GM12878 (cell line): ENCODE data around the gene TRPM3. TPM values are rescaled to one million over a fixed set of nuclear protein-coding genes. Genes with fewer than 3 reads are reported as not detected.

ENCODE experiments used
- ATAC-seq: fragments of 200-7000 bp; cut with Tn5 transposase; 3 replicates; pipeline ENCODE4 v1.9.1; 2020; ENCODE audit warnings: mild to moderate bottlenecking, moderate library complexity
- BruUV-seq: library from RNA; stranded (reverse); fragments of 400-500 nt; replicated peaks from 2 replicates; lab custom pipeline; 2021; lab: Mats Ljungman, UMichigan
- CTCF ChIA-PET: fragments of 300-600 bp; sonication (Branson Sonifier 250); formaldehyde crosslinking; extraction: SDS; loops from one replicate; lab custom pipeline; 2021; ENCODE audit warnings: inconsistent platforms; lab: Yijun Ruan, JAX
- POLR2A ChIA-PET: fragments of 350-600 bp; formaldehyde crosslinking; extraction: SDS; loops from one replicate; lab custom pipeline; 2021; ENCODE audit warnings: inconsistent platforms; lab: Charles Lee
- RAD21 ChIA-PET: fragments of 300-600 bp; sonication (Branson Sonifier 250); formaldehyde crosslinking; loops from one replicate; lab custom pipeline; 2023; ENCODE audit warnings: antibody characterized with exemption; ENCODE audit not compliant: unreplicated experiment; lab: Charles Lee
- SMC1A ChIA-PET: fragments of 300-600 bp; sonication (Branson Sonifier 250); formaldehyde crosslinking; loops from one replicate; lab custom pipeline; 2023; ENCODE audit not compliant: unreplicated experiment, uncharacterized antibody; lab: Charles Lee
- DNase-seq: peaks from one replicate; pipeline ENCODE4 v3.0.0-alpha.2; 2011; ENCODE audit warnings: low read depth, low spot score
- FAIRE-seq: peaks from 3 replicates; lab custom pipeline; 2011; peaks lifted over from hg19 to GRCh38; lab: Jason Lieb, UNC
- H2AFZ ChIP-seq: 2 replicates; pipeline ENCODE4 v1.6.0; 2011; ENCODE audit warnings: low read depth, low read length, control low read depth; ENCODE audit not compliant: control insufficient read depth
- H3K27ac ChIP-seq: 2 replicates; pipeline ENCODE4 v1.5.1; 2011; ENCODE audit warnings: control low read depth; ENCODE audit not compliant: control insufficient read depth, insufficient read depth
- H3K27me3 ChIP-seq, 2 experiments: replicated peaks in 1 of 2; 2 replicates each; pipeline versions ENCODE4 v1.6.0 to v1.6.1; 2011; ENCODE audit warnings: low read length in 1 of 2; ENCODE audit not compliant: control insufficient read depth in 2 of 2, insufficient read depth in 2 of 2
- H3K36me3 ChIP-seq, 2 experiments: 2 replicates each; pipeline ENCODE4 v1.5.1; 2011; ENCODE audit warnings: low read length in 1 of 2; ENCODE audit not compliant: control insufficient read depth in 2 of 2, insufficient read depth in 2 of 2
- H3K4me1 ChIP-seq: 2 replicates; pipeline ENCODE4 v1.6.1; 2011; ENCODE audit warnings: mild to moderate bottlenecking, low read length, moderate library complexity, mixed read lengths; ENCODE audit not compliant: control insufficient read depth, insufficient read depth
- H3K4me2 ChIP-seq: 2 replicates; pipeline ENCODE4 v1.6.0; 2011; ENCODE audit warnings: control low read depth; ENCODE audit not compliant: control insufficient read depth, insufficient read depth
- H3K4me3 ChIP-seq: fragments of 200-600 bp; sonication (generic); 2 replicates; pipeline ENCODE4 v1.5.1; 2016
- H3K79me2 ChIP-seq: 2 replicates; pipeline ENCODE4 v1.6.0; 2011; ENCODE audit warnings: low read length; ENCODE audit not compliant: control insufficient read depth, insufficient read depth
- H3K9ac ChIP-seq: 2 replicates; pipeline ENCODE4 v1.8.0; 2011; ENCODE audit warnings: low read length, control low read depth, mixed read lengths; ENCODE audit not compliant: control insufficient read depth, insufficient read depth
- H3K9me3 ChIP-seq: replicated peaks from 3 replicates; pipeline ENCODE4 v1.5.1; 2011; ENCODE audit warnings: mild to moderate bottlenecking, low read length; ENCODE audit not compliant: control insufficient read depth, insufficient read depth
- H4K20me1 ChIP-seq: 2 replicates; pipeline ENCODE4 v1.6.0; 2011; ENCODE audit not compliant: control insufficient read depth, insufficient read depth
- CUX1 ChIP-seq: IDR thresholded peaks from 2 replicates; pipeline ENCODE4 v1.6.1; 2012; ENCODE audit warnings: improper control_type of control experiment, low read depth, low read length; ENCODE audit not compliant: insufficient replicate concordance
- EZH2 ChIP-seq: IDR thresholded peaks from 2 replicates; pipeline ENCODE4 v1.6.1; 2012; ENCODE audit warnings: low read depth, mild to moderate bottlenecking, control low read depth, inconsistent platforms, low read length, borderline replicate concordance; ENCODE audit not compliant: control insufficient read depth
- IRF4 ChIP-seq: IDR thresholded peaks from 2 replicates; pipeline ENCODE4 v1.6.1; 2011; ENCODE audit warnings: low read depth, low read length
- POU2F2 ChIP-seq: IDR thresholded peaks from 3 replicates; pipeline ENCODE4 v1.6.1; 2011; ENCODE audit warnings: low read depth, mild to moderate bottlenecking, low read length, borderline replicate concordance
- SMC3 ChIP-seq: IDR thresholded peaks from 2 replicates; pipeline ENCODE4 v1.6.1; 2011; ENCODE audit warnings: low read length, improper control_type of control experiment, borderline replicate concordance
- WGBS: methylation state at CpG from one replicate; pipeline ENCODE4 v1.1.6; 2016; ENCODE audit warnings: low lambda C conversion rate; ENCODE audit not compliant: insufficient replicate concordance, insufficient coverage; ENCODE audit errors: missing lambda C conversion rate; 5-methylcytosine and 5-hydroxymethylcytosine counted together
- in situ Hi-C: fragments of 300-500 bp; cut with MboI; formaldehyde crosslinking; loops from 9 replicates; pipeline ENCODE4 v1.14.3; 2018; ENCODE audit warnings: mixed read lengths
- intact Hi-C: fragments of 100-400 bp; cut with micrococcal nuclease; formaldehyde crosslinking; loops from one replicate; pipeline ENCODE4 v1.14.2; 2022; ENCODE audit not compliant: unreplicated experiment
- polyA plus RNA-seq, 11 experiments: library from polyadenylated mRNA; depleted of rRNA in 4 of 11; unstranded in 6 of 11; stranded (reverse) in 5 of 11; fragments of >200 nt; fragmentation: Nextera tagmentation in 4 of 11; fragmentation: Illumina TruSeq in 1 of 11; extraction: Ambion mirVana in 4 of 11; extraction: Trizol in 1 of 11; gene quantifications; 1 replicate in 1 of 11; 2 replicates in 10 of 11; pipeline versions ENCODE4 v1.2.1 to v1.2.3, GENCODE V29; 2011 to 2016; ENCODE audit warnings: inconsistent platforms in 2 of 11, missing spikeins in 2 of 11, low read depth in 1 of 11
- total RNA-seq, 4 experiments: library from RNA; depleted of rRNA in 3 of 4; stranded (reverse); fragments of >200 nt in 3 of 4; fragmentation: Illumina TruSeq in 1 of 4; extraction: Trizol in 1 of 4; gene quantifications; 2 replicates each; pipeline versions ENCODE4 v1.2.1 to v1.2.3, GENCODE V29; 2013 to 2021

TRPM3 gene
- total and polyA plus RNA-seq, 10 of the 15 experiments (the other 5 are each of a cell fraction or from before 2014, with no cell fraction given), result not detected

- Histone ChIP-seq H3K4me2 (no peak overlapping the region), H3K9ac (no peak overlapping the region), H3K4me3 (no peak overlapping the region), H2AFZ (no peak overlapping the region), H3K4me1 (no peaks in the 10 kb centered on the region), H3K27ac (no peak overlapping the region), H3K36me3 (no peaks in the 10 kb centered on the region), H3K79me2 (no peaks in the 10 kb centered on the region), H4K20me1 (no peaks in the 10 kb centered on the region), H3K9me3 (no peaks in the 10 kb centered on the region), H3K27me3 (no peaks in the 10 kb centered on the region; a peak in 1 of 4 replicates)
- CTCF ChIA-PET, result no interaction called here
- intact Hi-C loops (no loop called here), in situ Hi-C loops (no loop called here)
- no peak for DNase-seq
- RAD21 ChIA-PET, result no interaction called here
- ATAC-seq, result no peak
- BruUV-seq, result no TSS peak
- no peak for TF ChIP-seq CUX1
- POLR2A ChIA-PET, result no interaction called here
- SMC1A ChIA-PET, result no interaction called here
- FAIRE-seq, result no peak
- WGBS, result 43% methylated on average over 6 of the region's 6 CpGs
Observed at GRCh38 chr9:70881333-70881732, 240.1 kb downstream of the TRPM3 start.

- in situ Hi-C loops (no loop called here), intact Hi-C loops (no loop called here)
- H3K4me1 ChIP-seq, result no peaks in the 10 kb centered on the region
- SMC1A ChIA-PET, result no interaction called here
- DNase-seq (no peak), ATAC-seq (no peak), FAIRE-seq (no peak)
- H3K4me3 ChIP-seq, result no peak overlapping the region
- no peaks in the 10 kb centered on the region for H4K20me1 ChIP-seq
- H3K9ac ChIP-seq, result no peak overlapping the region
- no peaks in the 10 kb centered on the region for H3K9me3 ChIP-seq
- no peaks in the 10 kb centered on the region for H3K79me2 ChIP-seq
- TF ChIP-seq SMC3, result no peak
- no peak for TF ChIP-seq POU2F2
- TF ChIP-seq IRF4, result no peak
- TF ChIP-seq EZH2, result no peak
- no peak overlapping the region for H3K27ac ChIP-seq
- no peaks in the 10 kb centered on the region for H3K36me3 ChIP-seq
- no peak overlapping the region for H2AFZ ChIP-seq
- no TSS peak for BruUV-seq
- H3K27me3 ChIP-seq, result no peaks in the 10 kb centered on the region; a peak in 1 of 4 replicates
- POLR2A ChIA-PET, result no interaction called here
- no peak overlapping the region for H3K4me2 ChIP-seq
- RAD21 ChIA-PET, result no interaction called here
- CTCF ChIA-PET, result no interaction called here
Observed at GRCh38 chr9:70880535-70880934, 240.9 kb downstream of the TRPM3 start.
